GM12892 (cell line): ENCODE data around the gene DRC1.

ENCODE experiments used
- POLR2AphosphoS5 ChIP-seq: IDR thresholded peaks from 2 replicates; pipeline ENCODE4 v1.6.1; 2011; ENCODE audit warnings: low read depth, low read length, control low read depth
- TAF1 ChIP-seq: IDR thresholded peaks from 2 replicates; pipeline ENCODE4 v1.6.1; 2011; ENCODE audit warnings: low read depth, mild to moderate bottlenecking, control low read depth, low read length, borderline replicate concordance

DNA sequence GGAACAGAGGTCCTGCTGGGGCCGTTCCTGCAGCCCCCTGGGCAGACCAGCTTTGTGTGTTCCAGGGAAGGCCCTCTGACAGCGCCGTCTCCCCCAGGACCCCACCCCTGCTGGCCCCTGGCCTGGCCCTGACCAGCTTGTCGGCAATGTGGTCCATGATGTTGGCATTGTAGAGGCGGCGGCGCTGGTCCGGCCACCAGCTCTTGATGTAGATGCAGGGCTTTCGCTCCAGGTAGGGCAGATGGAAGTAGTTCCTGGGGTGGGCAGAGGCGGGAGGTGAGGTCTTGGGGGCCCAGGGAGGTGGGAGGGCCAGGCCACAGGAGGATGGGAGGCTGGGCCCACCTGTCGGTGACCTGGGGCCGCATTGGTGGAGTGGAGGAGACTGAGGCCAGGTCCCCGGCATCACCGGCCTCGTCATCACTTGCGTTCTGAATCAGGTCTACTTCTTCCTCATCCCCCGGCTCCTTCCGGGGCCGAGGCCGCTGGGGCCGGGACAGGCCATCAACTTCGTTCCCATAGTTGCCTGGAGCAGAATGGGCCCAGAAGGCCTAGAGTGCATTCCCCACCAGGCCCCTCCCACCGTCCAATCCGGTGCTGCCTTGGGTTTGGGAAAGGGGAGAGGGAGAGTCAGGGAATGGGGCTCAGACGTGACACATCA, 77.5 kb downstream of the DRC1 start:
- TF ChIP-seq TAF1 (no peak), POLR2AphosphoS5 (no peak)
